Measurements from ENCODE around the gene EFNB2. TPM values are rescaled to one million over a fixed set of nuclear protein-coding genes. Genes with fewer than 3 reads are reported as not detected.

The EFNB2 gene
- total and polyA plus RNA-seq, 9 donors, result 3.7 to 33.2 (median 13.5) TPM

DNA sequence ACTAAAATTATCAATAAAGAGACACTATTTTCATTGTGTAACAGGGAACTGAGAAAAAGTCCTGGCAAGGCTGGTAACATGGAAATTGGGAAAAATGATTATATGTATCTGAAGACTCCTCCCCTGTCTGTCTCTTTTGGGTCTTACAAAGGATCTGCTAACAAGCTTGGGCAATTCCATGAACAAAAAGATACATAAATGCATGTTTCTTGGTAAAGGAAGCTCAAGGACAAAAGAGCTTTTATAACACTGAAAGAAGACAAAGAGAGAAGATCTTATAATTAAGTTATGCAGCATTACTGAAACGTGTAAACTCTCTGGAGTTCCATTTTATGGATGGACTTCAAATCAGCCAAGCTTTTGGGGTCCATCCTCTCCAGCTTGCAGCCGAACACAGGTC, 29.2 kb downstream of the EFNB2 start:
- 62 to 72% (median 68%) methylated on average over 2 of the region's 2 CpGs for WGBS, 3 donors
- no peak for DNase-seq
- no peaks in the 10 kb centered on the region for H3K36me3 ChIP-seq
- no peaks in the 10 kb centered on the region for H3K9me3 ChIP-seq
- no peaks in the 10 kb centered on the region for H3K4me1 ChIP-seq (ENCODE audit: insufficient read depth)
- no peaks in the 10 kb centered on the region for H3K27me3 ChIP-seq
- H3K4me3 ChIP-seq, result no peak overlapping the region
- intact Hi-C loops (cut with DNase I), result no loop called here
- no peak overlapping the region for H3K27ac ChIP-seq
- TF ChIP-seq POLR2A (IDR thresholded peaks at IDR 0.05), result no peak
- TF ChIP-seq, protein P1, sequence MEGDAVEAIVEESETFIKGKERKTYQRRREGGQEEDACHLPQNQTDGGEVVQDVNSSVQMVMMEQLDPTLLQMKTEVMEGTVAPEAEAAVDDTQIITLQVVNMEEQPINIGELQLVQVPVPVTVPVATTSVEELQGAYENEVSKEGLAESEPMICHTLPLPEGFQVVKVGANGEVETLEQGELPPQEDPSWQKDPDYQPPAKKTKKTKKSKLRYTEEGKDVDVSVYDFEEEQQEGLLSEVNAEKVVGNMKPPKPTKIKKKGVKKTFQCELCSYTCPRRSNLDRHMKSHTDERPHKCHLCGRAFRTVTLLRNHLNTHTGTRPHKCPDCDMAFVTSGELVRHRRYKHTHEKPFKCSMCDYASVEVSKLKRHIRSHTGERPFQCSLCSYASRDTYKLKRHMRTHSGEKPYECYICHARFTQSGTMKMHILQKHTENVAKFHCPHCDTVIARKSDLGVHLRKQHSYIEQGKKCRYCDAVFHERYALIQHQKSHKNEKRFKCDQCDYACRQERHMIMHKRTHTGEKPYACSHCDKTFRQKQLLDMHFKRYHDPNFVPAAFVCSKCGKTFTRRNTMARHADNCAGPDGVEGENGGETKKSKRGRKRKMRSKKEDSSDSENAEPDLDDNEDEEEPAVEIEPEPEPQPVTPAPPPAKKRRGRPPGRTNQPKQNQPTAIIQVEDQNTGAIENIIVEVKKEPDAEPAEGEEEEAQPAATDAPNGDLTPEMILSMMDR (IDR thresholded peaks at IDR 0.05), result no peak
- no peak for TF ChIP-seq EP300 (IDR thresholded peaks at IDR 0.05)

DNA sequence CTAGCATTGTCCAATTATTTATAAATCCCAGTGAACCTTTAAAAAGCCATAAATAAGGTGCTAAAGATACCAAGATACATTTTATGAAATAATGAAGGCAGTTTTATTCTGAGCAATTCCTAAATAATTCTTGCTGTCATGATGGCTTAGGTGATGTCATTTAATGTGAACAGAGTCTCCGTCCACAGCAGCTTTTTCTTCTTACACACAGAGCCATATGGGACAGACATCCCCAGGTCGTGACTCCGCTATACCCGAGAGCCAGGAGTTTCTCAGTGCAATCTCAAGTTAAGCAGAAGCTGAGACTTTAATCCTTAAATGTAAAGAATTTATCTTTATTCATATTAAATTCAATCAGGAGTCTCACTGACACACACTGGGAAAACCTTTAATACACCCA, 29.7 kb downstream of the EFNB2 start:
- Histone ChIP-seq H3K27me3 (no peaks in the 10 kb centered on the region), H3K4me3 (no peak overlapping the region), H3K9me3 (no peaks in the 10 kb centered on the region), H3K27ac (no peak overlapping the region), H3K36me3 (no peaks in the 10 kb centered on the region), H3K4me1 (ENCODE audit: insufficient read depth) (no peaks in the 10 kb centered on the region)
- TF ChIP-seq EP300 (IDR thresholded peaks at IDR 0.05) (no peak), POLR2A (IDR thresholded peaks at IDR 0.05) (no peak)
- TF ChIP-seq, protein P1 (IDR thresholded peaks at IDR 0.05), result no peak
- no peak for DNase-seq
- intact Hi-C loops (cut with DNase I), result no loop called here
- WGBS, 3 donors, result 89 to 94% (median 92%) methylated on average over 4 of the region's 4 CpGs

DNA sequence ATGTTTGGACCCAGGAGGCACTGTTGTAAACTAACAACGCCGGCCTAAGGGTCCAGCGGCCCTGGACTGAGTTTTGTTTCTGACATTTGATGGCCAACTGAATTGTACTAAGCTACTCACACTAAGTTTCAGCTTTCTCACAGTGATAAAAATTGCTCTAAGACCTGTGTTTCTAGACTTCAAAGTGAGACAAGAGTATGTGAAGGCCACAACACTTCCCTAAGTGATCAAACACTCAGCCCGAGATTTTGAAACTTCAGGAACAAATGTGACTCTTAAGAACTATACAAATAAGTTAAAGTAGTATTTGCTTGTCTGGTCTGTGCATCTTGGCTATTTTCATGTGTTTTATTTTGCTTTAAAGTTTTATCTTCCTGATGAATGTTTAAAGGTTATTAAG, 30.2 kb downstream of the EFNB2 start:
- WGBS, 3 donors, result 87 to 90% (median 88%) methylated on average over 4 of the region's 4 CpGs
- H3K4me1 ChIP-seq (ENCODE audit: insufficient read depth), result no peaks in the 10 kb centered on the region
- intact Hi-C loops (cut with DNase I), result no loop called here
- no peaks in the 10 kb centered on the region for H3K36me3 ChIP-seq
- TF ChIP-seq POLR2A (IDR thresholded peaks at IDR 0.05) (no peak), EP300 (IDR thresholded peaks at IDR 0.05) (no peak)
- TF ChIP-seq, protein P1 (IDR thresholded peaks at IDR 0.05), result no peak
- no peak for DNase-seq
- no peak overlapping the region for H3K27ac ChIP-seq
- H3K4me3 ChIP-seq, result no peak overlapping the region
- H3K27me3 ChIP-seq, result no peaks in the 10 kb centered on the region
- H3K9me3 ChIP-seq, result no peaks in the 10 kb centered on the region

DNA sequence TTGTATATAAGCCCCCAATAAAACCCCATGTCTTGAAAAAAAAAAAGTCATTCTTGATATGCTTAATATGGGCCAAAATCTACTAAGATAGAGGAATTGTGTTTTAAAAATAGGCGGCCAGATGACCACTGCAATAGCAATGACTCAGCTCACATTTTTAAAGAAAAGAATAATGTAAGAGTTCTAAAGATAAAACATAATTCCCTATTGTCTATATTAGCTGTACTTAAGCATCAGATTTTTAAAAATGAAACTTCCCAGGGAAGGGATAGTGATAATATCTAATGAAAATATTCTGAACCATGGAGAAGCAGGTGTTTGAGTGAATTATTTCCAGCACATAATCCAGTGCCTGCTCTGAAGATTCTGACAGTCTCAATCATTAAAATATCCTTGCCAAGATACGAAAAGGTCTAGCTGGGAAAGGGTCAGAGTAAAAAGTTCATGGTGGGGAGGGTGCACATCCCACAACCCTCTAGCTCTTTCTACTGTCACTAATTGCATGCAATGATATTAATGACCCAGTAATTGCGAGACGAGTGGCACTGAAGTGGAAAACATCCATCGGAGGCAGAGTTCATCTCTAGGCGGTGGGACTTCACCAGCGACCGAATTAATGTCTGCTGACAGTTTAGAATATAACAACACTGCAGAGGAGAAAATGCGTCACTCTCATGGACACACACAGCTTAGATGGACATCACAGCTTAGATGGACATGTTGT, 31.6 kb downstream of the EFNB2 start:
- Histone ChIP-seq H3K27ac (no peak overlapping the region), H3K4me1 (ENCODE audit: insufficient read depth) (no peaks in the 10 kb centered on the region), H3K9me3 (no peaks in the 10 kb centered on the region), H3K4me3 (no peak overlapping the region), H3K27me3 (no peaks in the 10 kb centered on the region), H3K36me3 (no peaks in the 10 kb centered on the region)
- intact Hi-C loops (cut with DNase I), result no loop called here
- TF ChIP-seq POLR2A (IDR thresholded peaks at IDR 0.05), result no peak
- TF ChIP-seq EP300 (IDR thresholded peaks at IDR 0.05), result no peak
- TF ChIP-seq, protein P1 (IDR thresholded peaks at IDR 0.05), result no peak
- 86 to 91% (median 89%) methylated on average over 9 of the region's 9 CpGs for WGBS, 3 donors
- no peak for DNase-seq

All from ovary (tissue), 9 donors.